ENCODE results near the gene MAPKAPK3.

DNA sequence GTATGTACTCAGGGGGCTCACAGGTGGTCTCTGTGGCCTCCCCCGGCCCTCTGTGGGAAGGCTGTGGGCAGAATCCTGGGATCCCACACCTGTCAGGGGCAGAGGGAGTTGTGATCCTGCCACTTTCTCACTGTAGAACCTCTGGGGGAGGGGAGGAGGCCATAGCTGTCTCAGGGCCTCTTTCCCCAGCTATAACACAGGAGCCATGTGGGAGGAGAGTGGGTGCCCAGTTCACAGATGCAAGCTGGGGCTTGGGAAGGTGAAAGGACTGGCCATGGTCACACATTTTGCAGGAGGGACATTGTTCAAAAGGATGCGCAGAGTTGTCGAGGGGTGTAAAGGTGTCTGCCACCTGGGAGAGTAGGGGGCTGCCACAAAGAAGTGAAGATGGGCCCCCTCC lies 11.7 kb downstream of the MAPKAPK3 start:
- TF ChIP-seq, protein P1, sequence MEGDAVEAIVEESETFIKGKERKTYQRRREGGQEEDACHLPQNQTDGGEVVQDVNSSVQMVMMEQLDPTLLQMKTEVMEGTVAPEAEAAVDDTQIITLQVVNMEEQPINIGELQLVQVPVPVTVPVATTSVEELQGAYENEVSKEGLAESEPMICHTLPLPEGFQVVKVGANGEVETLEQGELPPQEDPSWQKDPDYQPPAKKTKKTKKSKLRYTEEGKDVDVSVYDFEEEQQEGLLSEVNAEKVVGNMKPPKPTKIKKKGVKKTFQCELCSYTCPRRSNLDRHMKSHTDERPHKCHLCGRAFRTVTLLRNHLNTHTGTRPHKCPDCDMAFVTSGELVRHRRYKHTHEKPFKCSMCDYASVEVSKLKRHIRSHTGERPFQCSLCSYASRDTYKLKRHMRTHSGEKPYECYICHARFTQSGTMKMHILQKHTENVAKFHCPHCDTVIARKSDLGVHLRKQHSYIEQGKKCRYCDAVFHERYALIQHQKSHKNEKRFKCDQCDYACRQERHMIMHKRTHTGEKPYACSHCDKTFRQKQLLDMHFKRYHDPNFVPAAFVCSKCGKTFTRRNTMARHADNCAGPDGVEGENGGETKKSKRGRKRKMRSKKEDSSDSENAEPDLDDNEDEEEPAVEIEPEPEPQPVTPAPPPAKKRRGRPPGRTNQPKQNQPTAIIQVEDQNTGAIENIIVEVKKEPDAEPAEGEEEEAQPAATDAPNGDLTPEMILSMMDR (conservative IDR thresholded peaks at IDR 0.05; ENCODE audit: low read length): no peak
- TF ChIP-seq EZH2phosphoT487 (IDR thresholded peaks at IDR 0.05; ENCODE audit: borderline replicate concordance): no peak
